Measurements from ENCODE around the gene ADAM8. TPM values are rescaled to one million over a fixed set of nuclear protein-coding genes. Genes with fewer than 3 reads are reported as not detected.

The ADAM8 gene
- total RNA-seq, 4 donors from 2014 or later, result 5.1 to 7.6 (median 5.9) TPM; not detected in 1

DNA sequence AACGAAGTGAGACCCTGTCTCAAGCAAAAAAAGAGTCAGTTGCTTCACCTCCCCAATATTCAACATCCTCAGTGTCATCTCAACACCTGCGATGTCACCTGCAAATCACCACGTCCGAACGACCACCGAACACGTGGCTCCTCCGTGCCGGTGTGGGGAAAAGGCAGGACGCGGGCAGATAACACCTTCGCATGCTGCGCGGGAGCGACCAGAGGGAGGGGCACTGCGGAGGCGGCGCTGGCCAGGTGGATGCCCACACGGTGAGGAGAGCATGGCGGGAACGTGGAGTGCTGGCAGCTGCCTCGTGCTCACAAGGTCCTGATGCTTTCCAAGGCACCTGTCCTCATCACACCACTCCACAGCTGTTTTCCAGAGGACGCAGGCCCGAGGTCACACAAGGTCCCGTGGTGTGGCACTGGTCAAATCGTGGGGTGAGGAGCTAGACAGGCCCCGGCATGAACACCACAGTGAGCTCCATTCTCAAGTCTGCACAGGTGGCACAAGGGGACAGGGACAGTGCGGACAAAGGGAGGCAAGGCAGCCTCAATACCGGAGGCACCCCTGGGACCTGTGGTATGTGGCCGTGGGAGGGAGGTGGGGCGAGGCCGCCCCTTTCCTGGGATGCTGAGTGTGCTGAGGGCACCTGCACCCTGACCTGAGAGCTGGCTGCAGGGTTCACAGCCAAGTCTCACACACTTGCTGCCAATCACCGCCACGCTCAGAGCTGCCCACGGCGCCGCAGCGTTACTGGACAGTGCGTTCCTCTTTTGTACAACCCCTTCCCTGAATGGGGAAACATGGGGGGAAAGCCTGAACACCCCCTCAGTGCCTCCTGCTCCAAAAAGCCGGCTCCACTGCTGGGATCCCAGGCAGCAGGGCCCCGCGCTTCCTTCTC, 19.0 kb upstream of the ADAM8 start:
- TF ChIP-seq, protein P1, sequence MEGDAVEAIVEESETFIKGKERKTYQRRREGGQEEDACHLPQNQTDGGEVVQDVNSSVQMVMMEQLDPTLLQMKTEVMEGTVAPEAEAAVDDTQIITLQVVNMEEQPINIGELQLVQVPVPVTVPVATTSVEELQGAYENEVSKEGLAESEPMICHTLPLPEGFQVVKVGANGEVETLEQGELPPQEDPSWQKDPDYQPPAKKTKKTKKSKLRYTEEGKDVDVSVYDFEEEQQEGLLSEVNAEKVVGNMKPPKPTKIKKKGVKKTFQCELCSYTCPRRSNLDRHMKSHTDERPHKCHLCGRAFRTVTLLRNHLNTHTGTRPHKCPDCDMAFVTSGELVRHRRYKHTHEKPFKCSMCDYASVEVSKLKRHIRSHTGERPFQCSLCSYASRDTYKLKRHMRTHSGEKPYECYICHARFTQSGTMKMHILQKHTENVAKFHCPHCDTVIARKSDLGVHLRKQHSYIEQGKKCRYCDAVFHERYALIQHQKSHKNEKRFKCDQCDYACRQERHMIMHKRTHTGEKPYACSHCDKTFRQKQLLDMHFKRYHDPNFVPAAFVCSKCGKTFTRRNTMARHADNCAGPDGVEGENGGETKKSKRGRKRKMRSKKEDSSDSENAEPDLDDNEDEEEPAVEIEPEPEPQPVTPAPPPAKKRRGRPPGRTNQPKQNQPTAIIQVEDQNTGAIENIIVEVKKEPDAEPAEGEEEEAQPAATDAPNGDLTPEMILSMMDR (IDR thresholded peaks at IDR 0.05), result no peak
- TF ChIP-seq POLR2A (IDR thresholded peaks at IDR 0.05), result no peak
- Histone ChIP-seq H3K27ac (no peak overlapping the region), H3K9me3 (no peaks in the 10 kb centered on the region), H3K36me3 (no peaks in the 10 kb centered on the region), H3K27me3 (no peaks in the 10 kb centered on the region), H3K4me3 (no peak overlapping the region), H3K4me1 (no peaks in the 10 kb centered on the region)
- DNase-seq, result no peak
- intact Hi-C loops (cut with DNase I; ENCODE audit: low total_unique reads), result no loop called here

DNA sequence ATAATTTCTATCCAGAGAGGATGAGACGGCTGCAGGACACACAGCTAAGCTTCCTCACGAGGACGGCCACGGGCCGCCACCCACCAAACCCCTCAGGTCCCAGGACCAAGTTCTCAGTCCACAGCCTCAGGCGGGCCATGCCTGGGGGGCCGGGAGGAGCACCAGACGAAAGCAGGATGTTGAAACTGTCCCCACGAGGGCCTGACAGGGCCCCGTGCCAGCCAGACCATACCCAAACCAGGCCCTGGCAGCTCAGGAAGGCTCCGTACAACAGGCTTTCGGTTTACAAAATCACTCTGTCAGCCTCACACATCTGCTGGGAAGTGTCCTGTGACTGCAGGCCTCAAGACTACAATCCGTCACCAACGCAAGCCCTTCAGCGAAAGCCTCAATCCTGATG, 17.5 kb upstream of the ADAM8 start:
- Histone ChIP-seq H3K9me3 (no peaks in the 10 kb centered on the region), H3K4me1 (no peaks in the 10 kb centered on the region), H3K4me3 (no peak overlapping the region), H3K36me3 (no peaks in the 10 kb centered on the region), H3K27me3 (no peaks in the 10 kb centered on the region), H3K27ac (no peak overlapping the region)
- no peak for TF ChIP-seq POLR2A (IDR thresholded peaks at IDR 0.05)
- TF ChIP-seq, protein P1 (IDR thresholded peaks at IDR 0.05), result no peak
- no peak for DNase-seq
- intact Hi-C loops (cut with DNase I; ENCODE audit: low total_unique reads), result no loop called here

DNA sequence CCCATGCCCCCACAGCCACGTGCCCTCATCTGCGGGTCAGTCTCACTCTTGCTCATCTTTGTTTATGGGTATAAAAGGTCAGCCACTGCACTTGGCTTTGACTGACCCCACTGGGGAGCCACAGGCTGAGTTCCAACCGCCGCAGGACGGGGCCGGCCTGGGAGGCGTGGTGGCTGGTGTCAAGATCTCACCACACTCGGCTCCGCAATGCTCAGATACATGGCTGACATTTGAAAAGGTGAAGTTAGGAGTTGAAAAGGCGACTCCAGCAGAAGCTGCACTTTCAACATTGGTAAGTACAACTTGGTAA, 17.1 kb upstream of the ADAM8 start:
- H3K4me3 ChIP-seq, result no peak overlapping the region
- intact Hi-C loops (cut with DNase I; ENCODE audit: low total_unique reads), result no loop called here
- H3K27ac ChIP-seq, result no peak overlapping the region
- no peaks in the 10 kb centered on the region for H3K9me3 ChIP-seq
- H3K4me1 ChIP-seq, result no peaks in the 10 kb centered on the region
- H3K27me3 ChIP-seq, result no peaks in the 10 kb centered on the region
- TF ChIP-seq POLR2A (IDR thresholded peaks at IDR 0.05), result no peak
- TF ChIP-seq, protein P1 (IDR thresholded peaks at IDR 0.05), result no peak
- DNase-seq, result no peak
- no peaks in the 10 kb centered on the region for H3K36me3 ChIP-seq

DNA sequence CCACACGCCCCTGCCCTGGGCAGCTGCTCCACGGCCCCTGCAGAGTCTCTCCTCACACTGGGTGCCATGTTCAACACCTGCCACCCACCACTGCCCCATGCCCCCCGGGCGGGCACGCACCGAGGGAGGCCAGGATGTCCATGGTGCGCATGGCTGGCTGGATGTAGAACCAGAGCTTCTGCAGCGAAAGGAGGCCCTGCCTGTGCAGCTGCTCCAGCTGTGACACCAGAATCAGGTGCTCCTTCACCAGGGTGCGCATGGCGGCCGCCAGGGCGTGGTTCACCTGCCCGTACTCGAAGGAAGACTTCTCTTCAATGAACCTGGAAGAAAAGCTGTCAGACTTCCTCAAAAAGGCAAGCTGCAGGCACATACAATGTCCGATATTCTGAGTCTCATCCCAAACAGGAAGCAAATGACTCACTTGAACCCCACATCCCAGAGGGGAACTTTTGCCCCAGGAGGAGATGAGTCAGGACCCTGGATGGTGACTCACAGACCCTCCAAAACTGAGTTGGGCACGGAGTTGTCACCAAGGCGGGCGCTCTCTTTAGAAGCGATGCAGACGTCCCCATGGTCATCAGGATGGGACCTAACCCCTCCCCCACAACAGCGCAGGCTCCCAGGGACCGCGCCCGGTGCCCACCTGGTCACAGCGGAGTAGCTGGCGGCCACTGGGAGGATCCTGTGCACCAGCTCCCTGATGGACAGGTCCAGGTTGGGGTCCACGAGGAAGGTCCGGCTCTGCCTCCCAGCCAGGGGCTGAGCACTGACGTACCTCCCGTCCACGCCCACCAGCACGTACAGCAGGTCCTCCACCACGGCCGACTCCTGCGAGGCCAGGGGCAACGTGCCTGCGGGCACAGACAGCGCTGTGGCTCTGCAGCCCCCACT, 16.5 kb upstream of the ADAM8 start:
- intact Hi-C loops (cut with DNase I; ENCODE audit: low total_unique reads), result no loop called here
- Histone ChIP-seq H3K36me3 (no peaks in the 10 kb centered on the region), H3K27ac (no peak overlapping the region), H3K27me3 (no peaks in the 10 kb centered on the region), H3K4me1 (no peaks in the 10 kb centered on the region), H3K9me3 (no peaks in the 10 kb centered on the region), H3K4me3 (no peak overlapping the region)
- TF ChIP-seq POLR2A (IDR thresholded peaks at IDR 0.05), result no peak
- TF ChIP-seq, protein P1 (IDR thresholded peaks at IDR 0.05), result no peak
- DNase-seq, result no peak

DNA sequence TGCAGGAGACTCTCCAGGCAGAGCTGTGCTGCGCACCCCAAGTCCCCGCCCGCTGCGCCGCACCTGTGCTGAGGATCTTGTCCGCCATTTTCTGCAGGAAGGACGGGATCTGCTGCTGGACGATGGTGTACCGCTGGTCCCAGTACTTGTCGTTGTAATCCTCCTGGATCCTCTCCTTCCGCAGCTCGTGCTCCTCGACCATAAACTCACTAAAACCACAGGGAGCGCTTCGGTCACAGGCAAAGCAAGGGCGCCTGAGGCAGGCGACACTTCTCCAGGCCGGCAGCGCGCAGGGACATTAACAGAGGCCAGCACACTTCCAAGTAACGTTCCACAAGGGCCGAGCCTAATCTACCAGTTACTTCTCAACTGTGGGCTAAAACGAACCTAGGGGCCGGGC, 13.1 kb upstream of the ADAM8 start:
- H3K4me3 ChIP-seq, result no peak overlapping the region
- H3K27me3 ChIP-seq, result no peaks in the 10 kb centered on the region
- no peaks in the 10 kb centered on the region for H3K4me1 ChIP-seq
- DNase-seq, result no peak
- intact Hi-C loops (cut with DNase I; ENCODE audit: low total_unique reads), result no loop called here
- H3K27ac ChIP-seq, result no peak overlapping the region
- H3K9me3 ChIP-seq, result no peaks in the 10 kb centered on the region
- TF ChIP-seq, protein P1 (IDR thresholded peaks at IDR 0.05), result no peak
- TF ChIP-seq POLR2A (IDR thresholded peaks at IDR 0.05), result no peak
- no peaks in the 10 kb centered on the region for H3K36me3 ChIP-seq
